ENCODE data around the gene ATP6V1D.
"Not testable (repeated sequence)": the region's sequence is repeated elsewhere in the genome, so short reads cannot be mapped to it uniquely, and the experiment has no call there.

The ATP6V1D gene

DNA sequence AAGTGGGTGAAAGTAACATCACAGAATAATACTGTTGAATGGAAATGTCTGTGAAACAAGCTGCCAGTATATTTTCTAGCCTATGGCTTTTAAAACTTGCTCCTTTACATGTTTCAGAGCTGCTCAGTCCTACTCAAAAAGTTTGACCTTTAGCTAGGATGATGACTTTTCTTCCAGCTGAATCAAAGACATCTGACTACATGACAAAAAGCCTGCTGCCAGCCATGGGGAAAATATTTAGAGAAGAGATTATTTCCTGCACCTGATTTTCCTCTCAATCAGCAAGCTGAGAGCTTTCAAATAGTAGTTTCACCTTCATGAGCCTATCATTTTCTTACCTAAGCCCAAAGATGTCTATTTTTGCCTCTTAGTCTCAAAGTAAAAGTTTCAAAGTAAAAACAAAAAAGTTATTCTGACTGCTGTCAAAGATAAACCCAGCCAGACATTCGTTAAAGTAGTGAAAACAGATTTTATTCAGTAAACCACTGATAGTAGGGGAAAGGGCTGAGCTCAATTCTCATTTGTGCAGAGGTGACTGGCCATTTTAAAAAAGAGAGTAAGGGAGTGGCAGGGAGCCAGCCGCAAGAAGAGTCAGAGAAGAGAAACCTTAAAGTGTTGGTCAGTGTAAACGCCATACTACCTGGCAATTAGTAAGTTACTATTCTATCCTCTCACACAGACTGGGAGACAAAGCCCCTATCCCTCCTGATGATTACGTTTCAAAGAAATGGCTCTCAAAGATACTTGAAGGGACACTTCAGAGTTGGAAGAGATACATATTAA, 2.2 kb downstream of the ATP6V1D start:
- no peak for DNase-seq (ENCODE audit: low read depth)
- no peak overlapping the region for H3K4me3 ChIP-seq (ENCODE audit: low read depth, low read length)

DNA sequence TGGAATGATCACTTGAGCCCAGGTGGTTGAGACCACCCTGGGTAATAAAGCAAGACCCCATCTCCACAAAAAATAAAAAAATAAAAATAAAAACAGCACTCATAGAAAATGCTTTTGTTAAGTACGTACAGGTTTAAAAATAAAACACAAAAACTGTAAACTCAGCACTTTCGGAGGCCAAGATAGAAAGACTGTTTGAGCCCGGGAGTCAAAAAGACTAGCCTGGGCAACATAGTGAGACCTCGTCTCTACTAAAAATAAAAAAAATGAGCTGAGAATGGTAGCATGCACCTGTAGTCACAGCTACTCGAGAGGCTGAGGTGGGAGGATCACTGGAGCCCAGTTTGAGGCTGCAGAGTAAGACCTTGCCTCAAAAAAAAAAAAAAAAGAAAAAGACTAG, 7.5 kb downstream of the ATP6V1D start:
- no peak overlapping the region for H3K4me3 ChIP-seq (ENCODE audit: low read depth, low read length)
- TF ChIP-seq, protein P1, sequence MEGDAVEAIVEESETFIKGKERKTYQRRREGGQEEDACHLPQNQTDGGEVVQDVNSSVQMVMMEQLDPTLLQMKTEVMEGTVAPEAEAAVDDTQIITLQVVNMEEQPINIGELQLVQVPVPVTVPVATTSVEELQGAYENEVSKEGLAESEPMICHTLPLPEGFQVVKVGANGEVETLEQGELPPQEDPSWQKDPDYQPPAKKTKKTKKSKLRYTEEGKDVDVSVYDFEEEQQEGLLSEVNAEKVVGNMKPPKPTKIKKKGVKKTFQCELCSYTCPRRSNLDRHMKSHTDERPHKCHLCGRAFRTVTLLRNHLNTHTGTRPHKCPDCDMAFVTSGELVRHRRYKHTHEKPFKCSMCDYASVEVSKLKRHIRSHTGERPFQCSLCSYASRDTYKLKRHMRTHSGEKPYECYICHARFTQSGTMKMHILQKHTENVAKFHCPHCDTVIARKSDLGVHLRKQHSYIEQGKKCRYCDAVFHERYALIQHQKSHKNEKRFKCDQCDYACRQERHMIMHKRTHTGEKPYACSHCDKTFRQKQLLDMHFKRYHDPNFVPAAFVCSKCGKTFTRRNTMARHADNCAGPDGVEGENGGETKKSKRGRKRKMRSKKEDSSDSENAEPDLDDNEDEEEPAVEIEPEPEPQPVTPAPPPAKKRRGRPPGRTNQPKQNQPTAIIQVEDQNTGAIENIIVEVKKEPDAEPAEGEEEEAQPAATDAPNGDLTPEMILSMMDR (conservative IDR thresholded peaks at IDR 0.05; ENCODE audit: low read depth, low read length), result no peak
- DNase-seq (ENCODE audit: low read depth), result no peak

More for the DNA sequence above, 2.2 kb downstream of the ATP6V1D start:
- TF ChIP-seq, protein P1 (conservative IDR thresholded peaks at IDR 0.05; ENCODE audit: low read depth, low read length), result no peak

DNA sequence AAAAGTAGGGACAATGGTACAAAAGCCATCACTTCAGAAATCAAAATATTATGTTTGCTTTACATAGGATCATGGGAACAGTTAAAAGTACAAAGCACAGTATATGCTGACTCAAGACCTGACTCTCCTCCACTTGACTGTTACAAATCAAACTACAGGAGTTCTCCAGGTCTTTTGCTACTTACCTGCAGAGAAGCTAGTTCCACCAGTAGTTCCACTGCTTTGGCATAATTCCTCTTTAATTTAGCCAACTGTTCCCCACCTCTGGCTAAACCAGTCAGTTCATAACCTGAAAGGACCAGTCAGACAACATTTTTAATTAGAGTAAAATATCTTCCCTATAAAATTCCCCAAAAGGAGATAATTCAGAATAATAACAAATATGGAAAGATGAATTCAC, 14.0 kb downstream of the ATP6V1D start:
- DNase-seq (ENCODE audit: low read depth), result no peak
- TF ChIP-seq, protein P1 (conservative IDR thresholded peaks at IDR 0.05; ENCODE audit: low read depth, low read length), result no peak
- no peak overlapping the region for H3K4me3 ChIP-seq (ENCODE audit: low read depth, low read length)

DNA sequence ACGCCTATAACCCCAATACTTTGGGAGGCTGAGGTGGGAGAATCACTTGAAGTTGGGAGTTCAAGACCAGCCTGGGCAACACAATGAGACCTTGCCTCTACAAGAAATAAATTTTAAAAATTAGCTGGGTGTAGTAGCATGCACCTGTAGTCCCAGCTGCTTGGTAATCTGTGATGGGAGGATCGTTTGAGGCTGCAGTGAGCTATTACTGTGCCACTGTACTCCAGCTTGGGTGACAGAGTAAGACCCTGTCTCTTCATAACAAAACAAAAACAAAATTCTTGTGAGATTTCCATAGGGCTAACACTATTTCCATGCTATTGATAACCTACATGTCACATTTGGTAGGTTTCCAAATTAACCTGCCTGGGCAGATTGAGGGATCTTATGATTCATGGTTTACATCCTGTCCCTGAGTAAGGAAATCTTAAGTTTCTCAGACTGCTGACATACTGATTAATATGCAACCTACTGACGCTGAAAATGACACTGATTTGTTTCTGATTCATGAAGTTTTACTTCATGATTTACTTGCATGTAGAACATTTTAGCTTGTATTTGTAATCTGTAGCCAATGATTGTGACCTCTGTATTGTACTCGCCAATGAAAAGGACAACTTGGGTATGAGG, 15.9 kb downstream of the ATP6V1D start:
- no peak overlapping the region for H3K4me3 ChIP-seq (ENCODE audit: low read depth, low read length)
- TF ChIP-seq, protein P1 (conservative IDR thresholded peaks at IDR 0.05; ENCODE audit: low read depth, low read length), result no peak
- DNase-seq (ENCODE audit: low read depth), result peak; percentile 17

DNA sequence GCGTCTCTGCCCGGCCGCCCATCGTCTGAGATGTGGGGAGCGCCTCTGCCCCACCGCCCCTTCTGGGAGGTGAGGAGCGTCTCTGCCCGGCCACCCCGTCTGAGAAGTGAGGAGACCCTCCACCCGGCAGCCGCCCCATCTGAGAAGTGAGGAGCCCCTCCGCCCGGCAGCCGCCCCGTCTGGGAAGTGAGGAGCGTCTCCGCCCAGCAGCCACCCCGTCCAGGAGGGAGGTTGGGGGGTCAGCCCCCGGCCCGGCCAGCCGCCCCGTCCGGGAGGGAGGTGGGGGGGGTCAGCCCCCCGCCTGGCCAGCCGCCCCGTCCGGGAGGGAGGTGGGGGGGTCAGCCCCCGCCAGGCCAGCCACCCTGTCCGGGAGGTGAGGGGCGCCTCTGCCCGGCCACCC, 18.4 kb downstream of the ATP6V1D start:
- not testable (repeated sequence) for DNase-seq (ENCODE audit: low read depth); H3K4me3 ChIP-seq (ENCODE audit: low read depth, low read length)

DNA sequence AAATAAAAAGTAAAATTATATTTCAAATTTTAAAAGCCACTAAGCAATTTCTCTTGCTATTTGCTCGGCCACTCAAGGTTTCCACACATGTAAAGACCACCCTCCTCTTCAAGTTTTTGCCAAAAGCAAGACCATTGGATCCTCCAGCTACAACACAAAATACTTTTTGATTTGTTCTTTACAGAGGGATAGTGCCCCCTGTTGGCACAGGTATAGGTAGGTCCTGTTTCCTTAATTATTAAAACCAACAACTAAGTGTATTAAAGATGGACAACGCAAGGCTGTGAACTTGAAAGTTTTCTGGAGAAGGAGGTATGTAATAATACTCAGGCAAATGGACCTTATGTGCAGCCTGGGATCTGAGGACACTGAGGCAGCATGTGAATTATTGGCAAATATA, 23.8 kb downstream of the ATP6V1D start:
- no peak overlapping the region for H3K4me3 ChIP-seq (ENCODE audit: low read depth, low read length)
- DNase-seq (ENCODE audit: low read depth), result peak; percentile 64
- TF ChIP-seq, protein P1 (conservative IDR thresholded peaks at IDR 0.05; ENCODE audit: low read depth, low read length), result peak; percentile 55

DNA sequence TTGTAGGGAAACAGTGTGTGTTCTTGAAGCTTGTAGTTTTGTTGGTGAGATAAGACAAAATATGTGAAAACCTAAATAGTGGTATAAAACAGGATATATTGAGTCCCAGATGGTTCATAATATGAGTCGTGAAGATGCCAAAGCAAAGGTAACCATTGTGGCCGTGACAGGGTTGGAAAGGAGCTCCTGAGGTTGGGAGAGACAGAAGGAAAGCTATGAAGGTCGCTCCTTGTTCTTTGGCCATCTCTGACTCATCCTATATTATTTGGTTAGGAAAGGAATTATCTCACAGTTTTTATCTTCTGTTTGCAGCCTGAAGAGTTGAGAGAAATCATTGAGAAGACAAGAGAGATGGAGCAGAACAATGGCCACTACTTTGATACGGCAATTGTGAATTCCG, 27.1 kb downstream of the ATP6V1D start:
- TF ChIP-seq, protein P1 (conservative IDR thresholded peaks at IDR 0.05; ENCODE audit: low read depth, low read length), result no peak
- H3K4me3 ChIP-seq (ENCODE audit: low read depth, low read length), result no peak overlapping the region
- no peak for DNase-seq (ENCODE audit: low read depth)

All from choroid plexus epithelial cell (primary cell).